ENCODE measurements around the gene KCNIP4. TPM values are rescaled to one million over a fixed set of nuclear protein-coding genes. Genes with fewer than 3 reads are reported as not detected.

The KCNIP4 gene
- total and polyA plus RNA-seq, 2 of the 8 experiments (the other 6 are each of a cell fraction or from before 2014, with no cell fraction given), result 0.06 TPM; not detected in 1

GRCh38 chr4:21276046-21276445, 672.5 kb downstream of the KCNIP4 start:
- H2BK15ac ChIP-seq (ENCODE audit: low read length), result no peak overlapping the region
- no peak overlapping the region for H3K9ac ChIP-seq (replicated peaks in 1 of 4; ENCODE audit: extremely low read depth in 1 of 4, low read depth in 3 of 4, low read length in 3 of 4)
- no peaks in the 10 kb centered on the region for H3K23me2 ChIP-seq (ENCODE audit: low read depth, low read length)
- H3K4me3 ChIP-seq (ENCODE audit: extremely low read depth in 1 of 4, insufficient read depth in 2 of 4, low read depth in 3 of 4, low read length in 4 of 4), result no peak overlapping the region
- 92% methylated on average over 5 of the region's 5 CpGs; no CpG with 5 or more reads in 1 of the 2 experiments for WGBS, 2 experiments (ENCODE audit: extremely low coverage in 1 of 2, insufficient coverage in 1 of 2, insufficient read length in 1 of 2, insufficient replicate concordance in 2 of 2, low coverage in 1 of 2, low lambda C conversion rate in 2 of 2, missing lambda C conversion rate in 1 of 2)
- H2BK5ac ChIP-seq (ENCODE audit: low read depth, low read length), result no peak overlapping the region
- DNase-seq (ENCODE audit: low read depth in 1 of 2, low spot score in 2 of 2) (no peak), FAIRE-seq (no peak)
- no peaks in the 10 kb centered on the region for H3K9me3 ChIP-seq (ENCODE audit: insufficient read depth in 2 of 2, low read depth in 1 of 2, low read length in 1 of 2)
- H2BK120ac ChIP-seq (replicated peaks; ENCODE audit: low read depth, low read length), result no peak overlapping the region
- no peaks in the 10 kb centered on the region for H3K79me2 ChIP-seq (ENCODE audit: control insufficient read depth in 1 of 2, insufficient read depth in 2 of 2, low read length in 2 of 2)
- H4K20me1 ChIP-seq (replicated peaks in 1 of 2; ENCODE audit: control insufficient read depth in 1 of 2, insufficient read depth in 2 of 2, low read length in 2 of 2), result no peaks in the 10 kb centered on the region
- no peak overlapping the region for H2AFZ ChIP-seq (ENCODE audit: low read length)
- no peak overlapping the region for H3K4me2 ChIP-seq (ENCODE audit: insufficient read depth in 1 of 2, low read depth in 2 of 2, low read length in 2 of 2)
- H3K23ac ChIP-seq (ENCODE audit: insufficient read length), result no peak overlapping the region
- H3K14ac ChIP-seq (ENCODE audit: insufficient read length), result no peak overlapping the region
- ChIA-PET CTCF (ENCODE audit: partially characterized antibody) (interaction anchor here (0.6 kb wide), 1 partner anchor 380 kb away, joined by 3 read pairs; no protein-coding TSS in a partner anchor), POLR2A (ENCODE audit: partially characterized antibody) (no interaction called here)
- no peaks in the 10 kb centered on the region for H3K4me1 ChIP-seq (replicated peaks in 1 of 4; ENCODE audit: control insufficient read depth in 3 of 4, insufficient read depth in 4 of 4, low read length in 3 of 4)
- H2AK5ac ChIP-seq (ENCODE audit: low read depth, low read length), result no peak overlapping the region
- H4K8ac ChIP-seq (ENCODE audit: extremely low read depth, insufficient read depth, low read length), result no peak overlapping the region
- no peak overlapping the region for H4K91ac ChIP-seq (replicated peaks; ENCODE audit: insufficient read length, low read length)
- no peak overlapping the region for H3K56ac ChIP-seq (replicated peaks; ENCODE audit: insufficient read length, low read depth, low read length)
- H3K4ac ChIP-seq (replicated peaks; ENCODE audit: insufficient read length, low read depth, low read length), result no peak overlapping the region
- no peaks in the 10 kb centered on the region for H3K79me1 ChIP-seq (ENCODE audit: low read depth, low read length)
- H2BK12ac ChIP-seq (ENCODE audit: low read depth, low read length), result no peak overlapping the region
- H3K27ac ChIP-seq (ENCODE audit: low read depth, low read length), result no peak overlapping the region
- no peak overlapping the region for H3K18ac ChIP-seq (ENCODE audit: extremely low read depth, low read length)
- TF ChIP-seq, protein P1, sequence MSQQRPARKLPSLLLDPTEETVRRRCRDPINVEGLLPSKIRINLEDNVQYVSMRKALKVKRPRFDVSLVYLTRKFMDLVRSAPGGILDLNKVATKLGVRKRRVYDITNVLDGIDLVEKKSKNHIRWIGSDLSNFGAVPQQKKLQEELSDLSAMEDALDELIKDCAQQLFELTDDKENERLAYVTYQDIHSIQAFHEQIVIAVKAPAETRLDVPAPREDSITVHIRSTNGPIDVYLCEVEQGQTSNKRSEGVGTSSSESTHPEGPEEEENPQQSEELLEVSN (IDR thresholded peaks at IDR 0.05), result no peak
- TF ChIP-seq TBP (IDR thresholded peaks at IDR 0.05; ENCODE audit: low read depth, low read length) (no peak), TEAD4 (IDR thresholded peaks at IDR 0.05; ENCODE audit: low read depth, low read length) (no peak), JUND (IDR thresholded peaks at IDR 0.05; ENCODE audit: low read length) (no peak), CTBP2 (IDR thresholded peaks at IDR 0.05; ENCODE audit: borderline replicate concordance, insufficient read depth, insufficient read length, low read length) (no peak), SIX5 (IDR thresholded peaks at IDR 0.05; ENCODE audit: low read depth, low read length) (no peak)
- H3K27me3 ChIP-seq (replicated peaks in 1 of 4; ENCODE audit: control insufficient read depth in 3 of 4, extremely low read depth in 1 of 4, insufficient read depth in 3 of 4, low read length in 3 of 4), result no peaks in the 10 kb centered on the region
- H4K5ac ChIP-seq (ENCODE audit: insufficient read length, low read depth, low read length), result no peak overlapping the region
- H2BK20ac ChIP-seq (ENCODE audit: low read length), result no peak overlapping the region
- H3K36me3 ChIP-seq (ENCODE audit: control insufficient read depth in 2 of 4, insufficient read depth in 4 of 4, low read length in 3 of 4), result no peaks in the 10 kb centered on the region

Data from H1 (cell line).